HG03439 (cell line): Measurements from ENCODE around the gene TMEM121B.

Experiments used
- ATAC-seq: cut with Tn5 transposase; IDR thresholded peaks from one replicate; pipeline ENCODE4 v1.9.1; 2021; ENCODE audit warnings: mild to moderate bottlenecking, moderate library complexity; ENCODE audit not compliant: unreplicated experiment

Gene TMEM121B

GRCh38 chr22:17138513-17138912 lies 17.4 kb upstream of the TMEM121B start:
- ATAC-seq = no peak

- ATAC-seq = no peak
These were observed 16.8 kb upstream of the TMEM121B start for GRCh38 chr22:17137861-17138425.

GRCh38 chr22:17137170-17137569 lies 16.0 kb upstream of the TMEM121B start:
- ATAC-seq = no peak

GRCh38 chr22:17135153-17135760 lies 14.1 kb upstream of the TMEM121B start:
- no peak for ATAC-seq

DNA sequence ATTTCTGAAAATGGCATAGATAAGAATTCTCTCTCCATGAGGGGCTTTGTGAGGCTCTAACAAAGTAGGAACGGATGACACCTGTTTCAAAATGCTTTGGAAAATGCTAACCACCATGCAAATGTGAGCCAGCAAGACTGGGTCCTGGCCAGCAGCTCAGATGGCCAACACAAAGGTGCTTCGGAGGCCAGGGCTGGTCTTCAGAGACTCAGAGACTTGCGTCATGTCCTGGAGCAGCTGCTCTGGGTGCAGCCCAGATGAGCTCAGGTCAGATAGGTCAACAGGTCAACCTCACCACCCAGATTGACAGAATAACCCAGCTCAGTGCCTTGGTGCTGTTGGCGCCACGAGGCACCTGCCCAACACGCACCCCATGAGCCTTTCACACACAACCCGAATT lies 12.0 kb upstream of the TMEM121B start:
- ATAC-seq = no peak

- no peak for ATAC-seq
These were observed 11.0 kb upstream of the TMEM121B start for GRCh38 chr22:17132112-17132511.

DNA sequence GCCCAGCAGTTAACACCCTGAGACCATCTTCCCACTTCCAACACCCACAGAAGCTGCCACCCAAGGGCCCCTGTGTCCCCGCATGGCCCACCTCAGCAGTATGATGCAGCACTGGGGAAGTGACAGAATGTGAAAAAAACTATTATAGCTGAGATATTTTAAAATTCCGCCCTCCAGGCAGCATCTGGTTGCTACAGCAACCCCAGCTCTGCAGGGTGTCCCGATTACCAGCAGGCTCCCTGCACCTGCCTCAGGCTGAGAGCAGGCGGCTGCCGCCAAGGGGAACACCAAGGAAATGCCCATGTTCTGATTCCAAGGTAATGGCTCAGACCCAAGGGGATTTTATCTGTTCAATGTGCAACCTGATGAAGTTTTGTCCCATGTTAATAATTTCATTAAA lies 10.5 kb upstream of the TMEM121B start:
- ATAC-seq = no peak

- ATAC-seq = no peak
These were observed 9.0 kb upstream of the TMEM121B start for GRCh38 chr22:17130199-17130598.

DNA sequence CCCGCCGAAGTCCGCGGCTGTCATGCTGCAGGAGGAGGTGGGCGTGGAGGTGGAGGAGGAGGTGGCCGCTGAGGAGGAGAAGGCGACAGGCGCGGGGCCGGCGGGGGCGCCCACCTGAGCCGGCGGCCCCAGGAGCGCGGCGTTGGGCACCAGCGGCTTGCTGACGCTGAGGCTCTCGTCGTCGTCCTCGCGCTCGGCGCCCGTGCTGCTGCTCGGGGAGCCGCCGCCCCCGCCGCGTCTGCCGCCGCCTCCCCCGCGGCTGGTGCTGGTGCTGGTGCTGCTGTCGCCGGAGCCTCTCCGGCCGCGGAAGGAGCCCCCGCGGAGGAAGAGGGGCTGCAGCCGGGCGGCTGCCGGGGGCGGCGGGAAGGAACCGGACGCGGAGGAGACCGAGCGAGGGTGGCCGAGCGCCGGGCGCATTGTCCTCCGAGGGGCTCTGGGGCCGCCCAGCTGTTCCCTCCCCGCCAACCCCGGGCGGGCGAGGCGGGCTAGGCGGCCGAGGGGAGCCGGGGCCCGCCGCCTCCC lies 388 bp downstream of the TMEM121B start:
- no peak for ATAC-seq

DNA sequence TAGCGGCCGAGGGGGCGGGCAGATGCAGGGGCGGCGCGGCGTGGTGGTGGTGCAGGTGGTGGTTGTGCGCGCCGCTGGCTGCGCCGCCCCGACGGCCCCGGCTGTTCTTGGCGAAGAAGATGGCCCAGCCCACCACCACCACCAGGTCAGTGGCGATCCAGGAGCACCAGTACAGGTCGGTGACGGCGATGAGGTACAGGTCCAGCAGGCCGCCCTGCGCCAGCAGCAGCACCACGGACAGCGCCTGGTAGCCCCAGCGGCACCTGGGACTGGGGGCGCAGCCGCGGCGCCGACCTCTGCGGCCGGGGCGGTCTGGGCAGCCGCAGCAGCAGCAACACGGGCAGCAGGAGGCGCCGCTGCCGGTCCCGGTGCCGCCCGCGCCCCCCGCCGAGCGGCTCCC lies 879 bp downstream of the TMEM121B start:
- ATAC-seq = no peak

DNA sequence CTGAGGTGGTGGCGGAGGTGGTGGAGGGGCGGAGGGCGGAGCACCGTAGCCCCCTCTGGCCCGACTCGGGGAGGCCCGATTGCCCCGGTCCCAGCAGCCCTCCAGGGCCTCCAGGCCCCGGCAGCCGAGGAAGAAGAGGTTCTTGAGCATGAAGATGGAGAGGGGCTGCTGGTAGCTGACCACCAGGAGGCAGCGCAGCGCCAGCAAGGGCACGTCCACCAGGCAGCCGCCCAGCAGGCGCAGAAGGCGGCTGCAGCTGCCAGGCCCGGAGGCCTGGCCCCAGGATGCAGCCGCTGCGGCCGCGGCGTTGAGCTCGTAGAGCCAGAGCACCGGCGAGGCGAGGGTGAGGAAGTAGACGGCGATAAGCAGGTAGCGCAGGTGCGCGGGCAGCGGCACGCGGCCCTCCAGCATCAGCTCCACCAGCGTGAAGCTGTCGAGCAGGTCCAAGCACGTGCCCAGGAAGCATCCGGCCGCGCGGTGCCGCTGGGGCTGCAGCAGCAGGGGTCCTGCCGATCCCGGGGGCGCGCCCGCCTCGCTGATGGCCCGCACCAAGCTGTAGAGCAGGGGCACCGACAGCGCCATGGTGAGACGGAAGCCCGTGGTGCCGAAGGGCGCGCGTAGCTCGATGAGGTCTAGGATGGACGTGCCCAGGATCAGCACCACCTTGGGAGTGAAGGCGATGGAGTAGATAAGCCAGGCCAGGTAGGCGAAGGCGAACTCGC lies 1.5 kb downstream of the TMEM121B start:
- no peak for ATAC-seq

DNA sequence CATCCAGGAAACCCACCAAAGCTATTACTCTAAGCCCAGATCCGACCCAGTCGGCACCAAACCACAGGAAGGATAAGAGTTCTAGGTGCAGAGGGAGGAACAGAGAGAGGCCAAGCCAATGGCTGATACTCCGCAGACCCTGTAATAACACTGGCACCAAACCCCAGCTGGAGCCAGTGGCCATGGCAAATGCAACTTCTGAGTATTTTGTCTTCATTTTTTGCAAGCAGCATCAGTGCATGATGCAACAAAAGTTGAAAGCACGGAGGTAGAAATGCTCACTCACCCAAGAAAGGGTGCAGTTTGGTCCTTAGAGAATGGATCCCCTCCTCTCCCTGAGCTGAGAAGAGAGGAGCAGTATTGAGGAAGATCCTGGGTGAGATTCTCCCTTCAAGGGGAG lies 2.8 kb downstream of the TMEM121B start:
- ATAC-seq = no peak

GRCh38 chr22:17117890-17118289 lies 3.3 kb downstream of the TMEM121B start:
- no peak for ATAC-seq

DNA sequence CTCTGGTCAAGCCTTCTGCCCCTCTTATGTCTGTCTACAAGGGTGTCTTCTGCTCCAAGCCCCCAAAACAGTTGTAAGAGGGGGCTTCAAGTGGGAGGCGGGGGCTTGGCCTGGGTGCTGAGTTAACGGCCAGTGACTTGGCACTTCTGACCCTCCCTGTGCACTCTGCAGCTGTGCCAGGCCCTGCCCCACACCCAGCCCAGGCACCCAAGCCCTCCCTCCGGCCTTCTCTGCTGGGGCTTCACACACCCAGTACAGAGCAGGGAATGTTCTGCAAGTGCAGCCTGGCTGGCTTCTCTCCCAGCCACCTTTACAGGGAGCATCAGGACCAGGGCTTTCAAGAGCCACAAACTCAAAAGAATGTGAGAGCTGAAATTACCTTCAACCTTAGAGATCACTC lies 3.8 kb downstream of the TMEM121B start:
- ATAC-seq = no peak

DNA sequence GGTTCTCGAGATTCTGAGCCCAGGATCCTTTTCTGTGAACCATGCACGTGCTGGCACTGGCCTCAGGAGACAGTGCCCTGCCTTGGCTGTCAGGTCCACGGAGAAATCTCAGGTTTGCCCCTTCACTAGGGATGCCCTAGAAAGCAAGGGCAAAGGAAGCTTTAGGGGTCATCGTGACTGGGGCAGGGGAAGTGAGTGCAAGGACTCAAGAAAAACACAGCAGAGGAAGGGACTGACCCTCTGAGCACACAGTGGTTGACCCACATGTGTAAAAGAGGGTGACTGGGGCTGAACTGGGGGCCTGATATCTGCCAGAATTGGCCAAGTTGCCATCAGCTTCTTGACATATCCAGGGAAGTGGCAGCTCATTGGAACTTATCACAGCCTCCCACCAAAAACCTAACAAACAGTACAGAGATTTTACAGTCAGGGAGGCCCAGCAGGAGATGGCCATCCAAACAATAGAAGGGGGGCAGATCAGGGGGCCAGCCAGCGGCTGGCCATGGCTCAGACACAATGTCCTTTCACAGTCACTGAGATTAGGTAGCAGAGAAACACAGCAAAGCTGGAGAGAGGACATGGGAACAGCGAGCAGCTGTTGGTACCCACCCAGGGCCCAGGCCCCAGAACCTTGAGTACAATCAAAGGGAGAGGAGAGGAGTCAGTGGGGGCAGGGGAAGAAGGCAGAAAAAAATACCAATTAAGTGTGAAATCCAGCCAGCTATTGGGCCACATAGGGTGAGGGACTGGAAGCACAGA lies 4.4 kb downstream of the TMEM121B start:
- no peak for ATAC-seq

DNA sequence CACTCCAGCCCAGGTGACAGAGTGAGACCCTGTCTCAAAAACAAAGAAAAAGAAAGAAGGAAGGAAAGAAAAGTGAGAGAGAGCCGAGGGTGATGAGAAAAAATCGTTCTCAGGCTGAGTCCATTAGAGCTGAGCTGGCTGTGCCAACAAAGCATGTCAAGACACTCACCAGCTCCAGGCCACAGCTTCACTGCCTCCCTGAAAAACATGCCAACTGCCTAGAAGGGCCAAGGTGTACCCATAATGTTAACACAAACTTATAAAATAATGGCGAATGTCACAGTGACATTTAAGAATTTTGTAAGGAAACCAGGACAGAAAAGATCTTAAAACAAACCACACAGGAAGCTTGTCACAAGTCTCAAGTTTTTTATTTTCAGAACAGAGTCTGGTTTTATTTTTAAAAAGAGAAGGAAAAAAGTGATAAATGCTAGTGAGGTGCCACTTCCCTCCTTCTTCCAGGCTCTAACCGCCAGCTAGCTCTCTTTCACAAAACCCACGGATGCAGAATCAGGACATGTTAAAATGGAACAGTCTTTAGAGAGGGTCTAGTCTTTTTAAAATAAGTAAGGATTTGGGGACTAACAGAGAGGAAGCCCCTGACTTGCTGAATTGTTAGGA lies 5.1 kb downstream of the TMEM121B start:
- ATAC-seq = no peak

DNA sequence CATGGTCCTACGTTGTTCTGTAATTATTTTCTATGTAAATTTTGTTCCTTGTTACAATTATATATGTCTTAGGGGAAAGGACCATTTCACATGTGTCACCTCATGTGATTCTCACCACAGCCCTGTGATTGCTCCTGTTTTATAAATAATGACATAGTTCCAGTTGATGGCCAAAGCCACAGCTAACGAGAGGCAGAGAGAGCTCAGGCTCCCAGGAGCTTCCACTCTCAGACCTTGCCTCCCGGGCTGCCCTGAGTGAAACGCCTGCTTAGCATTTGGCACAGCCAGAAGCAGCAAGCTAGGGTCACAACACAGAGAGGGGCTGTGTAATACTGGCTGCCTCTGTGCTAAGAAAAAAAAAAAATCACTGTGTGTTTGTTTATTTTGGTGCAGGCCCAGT lies 5.9 kb downstream of the TMEM121B start:
- no peak for ATAC-seq

DNA sequence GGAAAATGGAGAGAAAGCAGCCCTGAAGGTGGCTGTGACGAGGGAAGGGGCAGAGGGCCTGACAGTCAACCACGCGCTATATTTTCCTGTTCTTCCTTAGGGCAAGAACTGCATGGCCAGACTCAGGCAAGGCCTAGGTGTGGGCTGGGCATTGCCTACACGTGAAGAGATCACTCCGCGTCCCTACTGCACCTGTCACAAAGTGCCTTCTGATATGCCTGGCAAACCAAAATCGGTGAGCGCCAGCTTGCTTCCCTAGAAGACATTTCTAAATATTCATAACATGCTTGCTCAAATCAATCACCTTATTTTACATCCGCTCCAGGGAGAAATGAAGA lies 6.3 kb downstream of the TMEM121B start:
- no peak for ATAC-seq

- ATAC-seq = no peak
These were observed 6.8 kb downstream of the TMEM121B start for GRCh38 chr22:17114173-17114897.

- no peak for ATAC-seq
These were observed 7.6 kb downstream of the TMEM121B start for GRCh38 chr22:17113600-17113999.
